GM23248 (cell line): ENCODE data around the gene PXK. TPM values are rescaled to one million over a fixed set of nuclear protein-coding genes. Genes with fewer than 3 reads are reported as not detected.

Experiments
- DNase-seq: peaks from one replicate; pipeline ENCODE4 v3.0.0-alpha.2; 2015
- H2AFZ ChIP-seq: fragments of 200-600 bp; sonication (generic); 2 replicates; pipeline ENCODE4 v1.6.1; 2016; ENCODE audit warnings: antibody characterized with exemption
- H3F3A ChIP-seq: fragments of 200-600 bp; sonication (generic); 2 replicates; pipeline ENCODE4 v1.6.1; 2016; ENCODE audit warnings: mild to moderate bottlenecking, antibody characterized with exemption, mixed run types; ENCODE audit not compliant: insufficient read depth
- H3K27ac ChIP-seq: fragments of 200-600 bp; sonication (generic); 2 replicates; pipeline ENCODE4 v1.5.1; 2016; ENCODE audit warnings: mild to moderate bottlenecking
- H3K27me3 ChIP-seq: fragments of 200-600 bp; sonication (generic); replicated peaks from 2 replicates; pipeline ENCODE4 v1.6.1; 2016; ENCODE audit warnings: mild to moderate bottlenecking; ENCODE audit not compliant: insufficient read depth
- H3K36me3 ChIP-seq: fragments of 200-600 bp; sonication (generic); 2 replicates; pipeline ENCODE4 v1.6.1; 2016; ENCODE audit warnings: low read depth, mild to moderate bottlenecking
- H3K4me1 ChIP-seq: fragments of 200-600 bp; sonication (generic); 2 replicates; pipeline ENCODE4 v1.6.1; 2016; ENCODE audit warnings: mild to moderate bottlenecking; ENCODE audit not compliant: insufficient read depth
- H3K4me2 ChIP-seq: fragments of 200-600 bp; sonication (generic); one replicate; pipeline ENCODE4 v1.6.1; 2016; ENCODE audit warnings: mild to moderate bottlenecking; ENCODE audit not compliant: unreplicated experiment
- H3K4me3 ChIP-seq: fragments of 200-600 bp; sonication (generic); 2 replicates; pipeline ENCODE4 v1.5.1; 2016; ENCODE audit warnings: mild to moderate bottlenecking
- H3K79me2 ChIP-seq: fragments of 200-600 bp; sonication (generic); 2 replicates; pipeline ENCODE4 v1.6.1; 2016; ENCODE audit warnings: mild to moderate bottlenecking; ENCODE audit not compliant: insufficient read depth
- H3K9ac ChIP-seq: fragments of 200-600 bp; sonication (generic); 2 replicates; pipeline ENCODE4 v1.6.1; 2016; ENCODE audit warnings: mild to moderate bottlenecking
- H3K9me2 ChIP-seq: fragments of 200-600 bp; sonication (generic); 2 replicates; pipeline ENCODE4 v1.6.1; 2016; ENCODE audit warnings: mixed run types, mild to moderate bottlenecking, moderate library complexity; ENCODE audit not compliant: insufficient read depth
- H3K9me3 ChIP-seq: fragments of 200-600 bp; sonication (generic); one replicate; pipeline ENCODE4 v1.6.1; 2017; ENCODE audit warnings: low read depth
- H4K20me1 ChIP-seq: fragments of 200-600 bp; sonication (generic); 2 replicates; pipeline ENCODE4 v1.6.0; 2016; ENCODE audit not compliant: insufficient read depth
- EZH2 ChIP-seq: fragments of 200-600 bp; sonication (generic); IDR thresholded peaks from 2 replicates; pipeline ENCODE4 v1.6.1; 2018; ENCODE audit warnings: antibody characterized with exemption, mild to moderate bottlenecking; ENCODE audit not compliant: insufficient read depth, poor library complexity, severe bottlenecking
- EZH2phosphoT487 ChIP-seq: fragments of 200-600 bp; sonication (generic); IDR thresholded peaks from 2 replicates; pipeline ENCODE4 v1.6.1; 2018; ENCODE audit warnings: antibody characterized with exemption, moderate library complexity, mild to moderate bottlenecking, low read depth; ENCODE audit not compliant: insufficient read depth
- WGBS, 2 experiments: methylation state at CpG; one replicate each; pipeline ENCODE4 v1.1.6; 2015 to 2017; ENCODE audit warnings: low lambda C conversion rate in 2 of 2, low coverage in 1 of 2; ENCODE audit errors: missing lambda C conversion rate in 2 of 2; 5-methylcytosine and 5-hydroxymethylcytosine counted together
- in situ Hi-C: fragments of 300-500 bp; cut with MboI; formaldehyde crosslinking; loops from 2 replicates; pipeline ENCODE4 v1.15.0; 2020
- polyA plus RNA-seq: library from polyadenylated mRNA; unstranded; fragments of >200 nt; fragmentation: Nextera tagmentation; extraction: Ambion mirVana; gene quantifications from 2 replicates; pipeline ENCODE4 v1.2.1, GENCODE V29; 2016
- total RNA-seq: library from RNA; depleted of rRNA; stranded (reverse); fragments of >200 nt; shearing (Covaris generic); gene quantifications from 2 replicates; pipeline ENCODE4 v1.2.3, GENCODE V29; 2014

Gene PXK
- total and polyA plus RNA-seq, 2 experiments from 2014 or later, result 33.8 to 45.1 TPM

- Histone ChIP-seq H4K20me1 (no peaks in the 10 kb centered on the region), H3K27ac (peak overlapping the region; percentile 74), H3K9ac (peak overlapping the region; percentile 61), H3K4me2 (peak overlapping the region; percentile 25), H3K36me3 (peaks cover 8% of the 10 kb centered on the region; the same call in 1 of the 2 replicates), H2AFZ (no peak overlapping the region), H3K79me2 (peaks cover under 1% of the 10 kb centered on the region; the same call in 1 of the 2 replicates), H3K4me3 (no peak overlapping the region), H3K4me1 (peaks cover 66% of the 10 kb centered on the region), H3K27me3 (no peaks in the 10 kb centered on the region), H3K9me3 (no peaks in the 10 kb centered on the region), H3K9me2 (no peaks in the 10 kb centered on the region), H3F3A (peaks cover 74% of the 10 kb centered on the region)
- DNase-seq, result peak; percentile 81
- in situ Hi-C loops, result no loop called here
- TF ChIP-seq EZH2phosphoT487, result no peak
- no peak for TF ChIP-seq EZH2
- WGBS, 2 experiments, result 16 to 23% methylated on average over 3 of the region's 3 CpGs
These were observed 54.1 kb downstream of the PXK start for GRCh38 chr3:58386626-58387365.

- DNase-seq, result no peak
- TF ChIP-seq EZH2phosphoT487 (no peak), EZH2 (no peak)
- H3K27me3 ChIP-seq, result no peaks in the 10 kb centered on the region
- no peaks in the 10 kb centered on the region for H3K9me2 ChIP-seq
- H3K4me1 ChIP-seq, result peaks cover 71% of the 10 kb centered on the region
- peaks cover 74% of the 10 kb centered on the region for H3F3A ChIP-seq
- peak overlapping the region; percentile 63 for H3K4me2 ChIP-seq
- H3K79me2 ChIP-seq, result no peaks in the 10 kb centered on the region
- WGBS, 2 experiments, result 22 to 29% methylated on average over 6 of the region's 6 CpGs
- peaks cover 3% of the 10 kb centered on the region; the same call in 1 of the 2 replicates for H3K36me3 ChIP-seq
- H3K9me3 ChIP-seq, result no peaks in the 10 kb centered on the region
- peak overlapping the region; percentile 51 for H3K9ac ChIP-seq
- H3K4me3 ChIP-seq, result peak overlapping the region; percentile 14; the same call in 1 of the 2 replicates
- H2AFZ ChIP-seq, result no peak overlapping the region
- no peaks in the 10 kb centered on the region for H4K20me1 ChIP-seq
- peak overlapping the region; percentile 74 for H3K27ac ChIP-seq
- in situ Hi-C loops, result no loop called here
These were observed 55.2 kb downstream of the PXK start for GRCh38 chr3:58387650-58388546.

DNA sequence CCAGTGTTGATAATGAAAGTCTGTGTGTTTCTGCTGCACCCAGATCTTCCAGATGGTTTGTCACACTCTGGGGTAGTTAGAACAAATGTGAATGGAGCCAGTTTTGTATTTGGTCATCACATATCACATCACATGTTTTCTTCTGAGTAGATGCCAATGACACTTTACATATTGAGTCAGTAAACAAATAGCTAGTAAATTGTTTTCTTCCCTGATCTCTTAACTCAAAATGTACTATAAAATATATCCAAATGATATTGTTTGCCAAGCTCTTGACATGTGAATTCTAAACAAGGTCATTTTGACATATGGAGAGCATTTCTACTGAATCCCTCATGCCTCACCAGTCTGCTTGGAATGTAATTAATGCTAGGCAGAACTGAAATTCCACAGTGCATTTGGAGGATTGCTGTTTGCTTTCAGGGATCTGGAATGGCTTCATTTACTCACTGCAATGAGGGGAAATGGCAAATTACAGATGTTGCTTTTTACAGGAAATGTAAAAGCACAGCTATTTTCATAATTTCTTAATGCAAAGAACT, 55.9 kb downstream of the PXK start:
- no peaks in the 10 kb centered on the region for H3K79me2 ChIP-seq
- peaks cover 64% of the 10 kb centered on the region for H3K4me1 ChIP-seq
- TF ChIP-seq EZH2phosphoT487, result no peak
- TF ChIP-seq EZH2, result no peak

DNA sequence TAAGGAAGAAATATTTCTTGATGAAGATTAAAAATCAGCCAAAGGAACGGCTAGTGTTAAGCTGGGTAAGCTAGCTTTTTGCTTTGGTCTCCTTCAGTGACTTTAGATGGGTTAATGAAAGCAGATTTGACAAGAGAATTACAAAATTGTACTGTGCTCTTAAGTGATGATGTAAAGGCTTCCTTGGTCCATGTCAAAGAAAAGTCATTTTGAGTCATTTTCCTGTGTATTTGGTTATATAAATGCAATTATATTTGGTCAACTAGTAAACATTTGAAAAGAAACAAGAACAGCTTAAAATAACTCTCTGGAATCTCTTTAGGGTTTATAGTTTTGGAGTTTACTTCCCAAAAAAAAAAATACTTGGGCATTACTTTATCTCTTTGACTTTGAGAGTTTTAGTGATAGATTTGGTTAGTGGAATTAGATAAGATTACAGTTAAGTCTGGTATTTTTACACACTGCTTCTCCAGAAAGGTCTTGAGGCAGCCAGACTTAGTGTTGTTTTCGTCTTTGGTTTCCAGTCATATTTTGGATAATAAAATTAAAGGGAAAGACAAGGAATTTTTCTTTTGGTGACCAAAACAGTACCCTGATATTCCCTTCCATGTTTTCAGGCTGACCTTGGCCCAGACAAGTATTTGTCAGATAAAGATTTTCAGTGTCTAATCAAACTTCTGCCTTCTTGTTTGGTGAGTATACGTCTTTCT, 58.6 kb downstream of the PXK start:
- Histone ChIP-seq H3K9ac (0 out of 2 replicates have a peak overlapping the region, but pooled peaks have one; percentile 15), H3K27me3 (no peaks in the 10 kb centered on the region), H3K36me3 (peaks cover 17% of the 10 kb centered on the region), H3K4me1 (peaks cover 53% of the 10 kb centered on the region), H3K79me2 (no peaks in the 10 kb centered on the region), H3F3A (peaks cover 45% of the 10 kb centered on the region), H3K4me3 (no peak overlapping the region), H4K20me1 (no peaks in the 10 kb centered on the region), H2AFZ (no peak overlapping the region), H3K9me3 (no peaks in the 10 kb centered on the region), H3K27ac (peak overlapping the region; percentile 27), H3K9me2 (no peaks in the 10 kb centered on the region), H3K4me2 (peak overlapping the region; percentile 4)
- in situ Hi-C loops, result no loop called here
- peak; percentile 42 for DNase-seq
- 22 to 28% methylated on average over 3 of the region's 3 CpGs for WGBS, 2 experiments
- no peak for TF ChIP-seq EZH2
- TF ChIP-seq EZH2phosphoT487, result no peak

More for the DNA sequence above, 55.9 kb downstream of the PXK start:
- Histone ChIP-seq H4K20me1 (no peaks in the 10 kb centered on the region), H3K4me2 (peak overlapping the region; percentile 63), H3K9ac (peak overlapping the region; percentile 51), H3K9me2 (no peaks in the 10 kb centered on the region), H3K4me3 (peak overlapping the region; percentile 14), H3K9me3 (no peaks in the 10 kb centered on the region), H3K27ac (peak overlapping the region; percentile 74), H2AFZ (no peak overlapping the region), H3F3A (peaks cover 67% of the 10 kb centered on the region), H3K27me3 (no peaks in the 10 kb centered on the region), H3K36me3 (peaks cover 3% of the 10 kb centered on the region; the same call in 1 of the 2 replicates)
- in situ Hi-C loops, result no loop called here
- peak; percentile 84 for DNase-seq
